Nephron progenitor cell (in vitro differentiated cells): Measurements from ENCODE around the gene KIF6.
A peak's percentile ranks its signal among the peaks of the same experiment; 100 is the strongest.
"Not testable (repeated sequence)": the region's sequence is repeated elsewhere in the genome, so short reads cannot be mapped to it uniquely, and the experiment has no call there.

Experiments
- DNase-seq: peaks from one replicate; pipeline ENCODE4 v3.0.0; 2021
- H3K27ac Mint-ChIP-seq: 2 replicates; pipeline ENCODE4 v1.8.0; 2021; ENCODE audit warnings: mild to moderate bottlenecking, moderate library complexity, mixed read lengths
- H3K27me3 Mint-ChIP-seq: 2 replicates; pipeline ENCODE4 v1.8.0; 2021; ENCODE audit warnings: mild to moderate bottlenecking, low read depth, mixed read lengths; ENCODE audit not compliant: poor library complexity
- H3K36me3 Mint-ChIP-seq: 2 replicates; pipeline ENCODE4 v1.8.0; 2021; ENCODE audit warnings: low read depth, mixed read lengths
- H3K4me1 Mint-ChIP-seq: 2 replicates; pipeline ENCODE4 v1.8.0; 2021; ENCODE audit warnings: mixed read lengths
- H3K4me3 Mint-ChIP-seq: 2 replicates; pipeline ENCODE4 v1.8.0; 2021; ENCODE audit warnings: mild to moderate bottlenecking, moderate library complexity, mixed read lengths
- H3K9me3 Mint-ChIP-seq: 2 replicates; pipeline ENCODE4 v1.8.0; 2021; ENCODE audit warnings: mild to moderate bottlenecking, moderate library complexity, mixed read lengths
- TF ChIP-seq, protein P1 (sequence below): fragments of 200-600 bp; sonication (generic); IDR thresholded peaks from 2 replicates; pipeline ENCODE4 v1.5.0; 2021; ENCODE audit warnings: antibody characterized with exemption

The KIF6 gene

DNA sequence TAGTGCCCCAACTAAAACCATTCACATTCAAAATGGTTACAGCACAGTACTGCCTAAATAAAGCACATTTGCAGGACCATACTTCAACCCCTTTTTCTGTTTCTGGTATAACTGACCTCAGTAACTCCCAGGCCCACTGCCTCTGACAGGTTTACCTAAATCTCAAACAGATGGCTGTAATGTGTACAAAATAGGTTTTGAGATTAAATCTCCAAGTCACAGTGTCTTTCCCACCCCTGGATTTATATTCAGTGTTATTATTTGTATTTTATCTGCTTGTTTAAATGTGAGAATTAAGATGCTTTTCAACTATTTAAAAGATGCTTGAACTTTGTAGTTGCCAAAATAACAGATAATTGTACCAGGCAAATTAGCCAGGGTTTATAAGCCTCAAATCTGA is 4.7 kb upstream of the KIF6 start:
- DNase-seq: no peak
- H3K4me3 Mint-ChIP-seq: no peak overlapping the region
- TF ChIP-seq, protein P1, sequence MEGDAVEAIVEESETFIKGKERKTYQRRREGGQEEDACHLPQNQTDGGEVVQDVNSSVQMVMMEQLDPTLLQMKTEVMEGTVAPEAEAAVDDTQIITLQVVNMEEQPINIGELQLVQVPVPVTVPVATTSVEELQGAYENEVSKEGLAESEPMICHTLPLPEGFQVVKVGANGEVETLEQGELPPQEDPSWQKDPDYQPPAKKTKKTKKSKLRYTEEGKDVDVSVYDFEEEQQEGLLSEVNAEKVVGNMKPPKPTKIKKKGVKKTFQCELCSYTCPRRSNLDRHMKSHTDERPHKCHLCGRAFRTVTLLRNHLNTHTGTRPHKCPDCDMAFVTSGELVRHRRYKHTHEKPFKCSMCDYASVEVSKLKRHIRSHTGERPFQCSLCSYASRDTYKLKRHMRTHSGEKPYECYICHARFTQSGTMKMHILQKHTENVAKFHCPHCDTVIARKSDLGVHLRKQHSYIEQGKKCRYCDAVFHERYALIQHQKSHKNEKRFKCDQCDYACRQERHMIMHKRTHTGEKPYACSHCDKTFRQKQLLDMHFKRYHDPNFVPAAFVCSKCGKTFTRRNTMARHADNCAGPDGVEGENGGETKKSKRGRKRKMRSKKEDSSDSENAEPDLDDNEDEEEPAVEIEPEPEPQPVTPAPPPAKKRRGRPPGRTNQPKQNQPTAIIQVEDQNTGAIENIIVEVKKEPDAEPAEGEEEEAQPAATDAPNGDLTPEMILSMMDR: no peak
- H3K27ac Mint-ChIP-seq: no peak overlapping the region
- H3K36me3 Mint-ChIP-seq: no peaks in the 10 kb centered on the region
- H3K27me3 Mint-ChIP-seq: peaks cover 2% of the 10 kb centered on the region
- H3K4me1 Mint-ChIP-seq: peaks cover 33% of the 10 kb centered on the region
- H3K9me3 Mint-ChIP-seq: no peaks in the 10 kb centered on the region

DNA sequence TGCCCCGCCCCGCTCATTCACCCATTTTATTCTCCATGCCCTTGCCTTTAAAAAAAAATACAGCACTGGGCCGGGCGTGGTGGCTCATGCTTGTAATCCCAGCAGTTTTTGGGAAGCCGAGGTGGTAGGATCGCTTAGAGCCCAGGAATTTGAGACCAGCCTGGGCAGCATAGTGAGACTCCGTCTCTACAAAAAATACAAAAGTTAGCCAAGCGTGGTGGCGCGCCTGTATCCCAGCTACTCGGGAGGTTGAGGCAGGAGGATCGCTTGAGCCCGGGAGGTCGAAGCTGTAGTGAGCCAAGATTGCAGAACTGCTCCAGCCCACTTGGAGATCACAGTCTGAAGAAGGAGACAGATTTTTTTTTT is 407 bp upstream of the KIF6 start:
- TF ChIP-seq, protein P1: no peak
- H3K9me3 Mint-ChIP-seq: no peaks in the 10 kb centered on the region
- no peaks in the 10 kb centered on the region for H3K36me3 Mint-ChIP-seq
- no peak for DNase-seq
- H3K27me3 Mint-ChIP-seq: no peaks in the 10 kb centered on the region
- H3K27ac Mint-ChIP-seq: no peak overlapping the region
- peaks cover 12% of the 10 kb centered on the region for H3K4me1 Mint-ChIP-seq
- peak overlapping the region; percentile 99 for H3K4me3 Mint-ChIP-seq

DNA sequence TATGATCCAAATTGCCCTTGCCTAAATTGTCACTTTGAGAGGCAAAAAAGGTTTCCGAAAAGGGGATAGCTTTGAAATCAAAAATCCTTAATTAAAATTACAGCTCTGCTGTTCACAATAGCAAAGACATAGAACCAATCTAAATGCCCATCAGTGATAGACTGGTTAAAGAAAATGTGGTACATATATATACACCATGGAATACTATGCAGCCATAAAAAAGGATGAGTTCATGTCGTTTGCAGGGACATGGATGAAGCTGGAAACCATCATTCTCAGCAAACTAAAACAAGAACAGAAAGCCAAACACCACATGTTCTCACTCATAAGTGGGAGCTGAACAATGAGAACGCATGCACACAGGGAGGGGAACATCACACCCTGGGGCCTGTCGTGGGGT is 1.9 kb downstream of the KIF6 start:
- not testable (repeated sequence) for H3K27me3 Mint-ChIP-seq, H3K9me3 Mint-ChIP-seq, H3K27ac Mint-ChIP-seq, H3K36me3 Mint-ChIP-seq, DNase-seq, H3K4me3 Mint-ChIP-seq
- H3K4me1 Mint-ChIP-seq: peaks cover 12% of the 10 kb centered on the region

DNA sequence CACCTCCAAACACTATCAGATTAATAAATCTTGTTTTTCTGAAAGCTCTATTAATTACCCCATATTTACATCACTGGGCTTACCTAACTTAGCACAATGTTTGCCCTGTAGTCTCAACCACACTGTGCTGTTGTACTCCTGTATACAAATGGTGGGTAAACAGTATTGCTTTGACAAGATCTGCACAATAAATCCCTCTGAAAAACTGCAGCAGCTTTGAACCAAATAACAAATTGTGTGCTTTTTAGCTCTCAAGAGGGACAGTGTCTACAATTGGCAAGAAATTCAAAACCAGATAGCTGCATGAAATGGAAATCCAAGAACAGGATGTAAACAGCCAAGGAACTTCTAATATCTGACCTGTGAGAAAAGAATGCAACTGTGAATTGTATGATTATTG is 10.4 kb downstream of the KIF6 start:
- no peaks in the 10 kb centered on the region for H3K9me3 Mint-ChIP-seq
- H3K4me3 Mint-ChIP-seq: no peak overlapping the region
- H3K27ac Mint-ChIP-seq: no peak overlapping the region
- no peaks in the 10 kb centered on the region for H3K36me3 Mint-ChIP-seq
- no peaks in the 10 kb centered on the region for H3K4me1 Mint-ChIP-seq
- peaks cover 12% of the 10 kb centered on the region for H3K27me3 Mint-ChIP-seq
- TF ChIP-seq, protein P1: no peak
- DNase-seq: no peak

DNA sequence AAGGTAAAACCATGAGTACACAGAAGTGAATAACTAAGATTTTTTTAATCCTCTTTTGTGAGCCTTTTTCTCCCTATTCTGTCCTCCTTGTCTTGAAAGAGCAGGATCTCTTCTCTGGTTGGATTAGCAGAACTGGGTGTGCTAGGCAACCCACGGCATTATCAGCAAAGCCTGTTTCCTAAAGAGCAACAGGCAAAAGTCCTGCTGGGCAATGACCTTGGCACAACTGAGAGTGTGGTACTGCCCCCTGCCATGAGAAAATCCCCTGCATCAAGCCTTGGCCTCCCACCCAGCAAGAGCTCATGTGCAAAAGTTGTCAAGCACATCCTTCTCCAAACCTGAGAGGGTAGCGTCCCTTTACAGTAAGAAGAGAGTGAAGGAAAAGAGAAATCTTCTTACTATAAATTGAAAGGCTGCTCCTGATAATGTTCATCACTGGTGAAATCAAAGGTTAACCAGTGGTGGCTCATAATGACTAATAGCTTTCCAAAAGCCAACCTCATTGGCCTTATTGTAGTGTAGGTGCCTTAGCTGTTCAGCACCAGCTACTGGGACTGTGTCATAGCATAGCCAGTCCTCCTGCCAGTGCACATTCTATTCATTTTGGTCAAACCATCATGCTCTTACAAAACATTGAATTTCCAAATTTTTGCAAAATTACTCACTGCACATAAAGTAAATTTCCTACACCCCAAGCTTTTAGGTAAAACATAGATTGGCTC is 17.1 kb downstream of the KIF6 start:
- Mint-ChIP-seq H3K27me3 (peaks cover 3% of the 10 kb centered on the region), H3K4me3 (no peak overlapping the region), H3K36me3 (no peaks in the 10 kb centered on the region), H3K27ac (no peak overlapping the region), H3K9me3 (no peaks in the 10 kb centered on the region), H3K4me1 (no peaks in the 10 kb centered on the region)
- no peak for DNase-seq
- TF ChIP-seq, protein P1: no peak

DNA sequence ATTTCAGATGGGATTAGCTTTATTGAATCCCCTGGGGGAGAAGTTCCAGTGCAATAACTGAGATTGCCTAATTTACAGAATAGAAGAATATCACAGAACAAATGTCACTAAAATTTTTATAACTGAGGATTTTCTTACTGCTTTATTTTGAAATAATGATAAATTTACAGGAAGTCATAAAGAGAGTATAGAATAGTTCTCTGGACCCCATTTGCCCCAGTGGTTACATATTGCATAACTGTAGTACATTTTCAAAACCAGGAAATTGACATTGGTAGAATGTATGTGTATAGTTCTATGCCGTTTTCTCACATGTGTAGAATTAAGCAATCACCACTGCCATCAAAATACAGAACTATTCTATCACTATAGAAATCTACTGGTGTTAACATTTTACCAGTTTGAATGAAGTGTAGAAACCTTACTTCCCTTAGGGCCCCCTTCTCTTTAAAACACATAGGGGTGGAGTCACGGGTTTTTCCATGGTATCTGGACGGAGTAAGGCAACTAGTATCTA is 18.3 kb downstream of the KIF6 start:
- TF ChIP-seq, protein P1: no peak
- Mint-ChIP-seq H3K4me1 (no peaks in the 10 kb centered on the region), H3K4me3 (no peak overlapping the region), H3K27ac (no peak overlapping the region), H3K36me3 (no peaks in the 10 kb centered on the region), H3K27me3 (no peaks in the 10 kb centered on the region), H3K9me3 (no peaks in the 10 kb centered on the region)
- no peak for DNase-seq
